Psoas muscle (tissue), 8 donors: ENCODE data around the gene PCBP3. TPM values are rescaled to one million over a fixed set of nuclear protein-coding genes. Genes with fewer than 3 reads are reported as not detected.

Source experiments
- ATAC-seq, 4 donors: fragments of 200-7000 bp; cut with Tn5 transposase; one replicate each; pipeline ENCODE4 v1.9.1; 2020; ENCODE audit warnings: moderate library complexity in 3 of 4, mild to moderate bottlenecking in 2 of 4
- DNase-seq, 2 donors: peaks; one replicate each; pipeline ENCODE4 v3.0.0-alpha.2; 2020
- H3K27ac ChIP-seq: fragments of 200-600 bp; one replicate; pipeline ENCODE4 v1.8.0; 2022
- H3K27me3 ChIP-seq, 3 donors: fragments of 200-600 bp in 1 of 3; one replicate each; pipeline versions ENCODE4 v1.6.1 to v1.8.0; 2013 to 2022; ENCODE audit warnings: low read length in 2 of 3, mild to moderate bottlenecking in 2 of 3, moderate library complexity in 1 of 3; ENCODE audit not compliant: insufficient read depth in 3 of 3
- H3K36me3 ChIP-seq, 2 donors: fragments of 200-600 bp in 1 of 2; one replicate each; pipeline versions ENCODE4 v1.6.1 to v1.8.0; 2013 to 2022; ENCODE audit warnings: low read depth in 1 of 2, mild to moderate bottlenecking in 1 of 2, moderate library complexity in 1 of 2; ENCODE audit not compliant: insufficient read depth in 1 of 2
- H3K4me1 ChIP-seq: fragments of 200-600 bp; one replicate; pipeline ENCODE4 v1.8.0; 2022
- H3K4me3 ChIP-seq: fragments of 200-600 bp; one replicate; pipeline ENCODE4 v1.8.0; 2022; ENCODE audit warnings: mild to moderate bottlenecking
- H3K9me3 ChIP-seq: fragments of 200-600 bp; one replicate; pipeline ENCODE4 v1.8.0; 2022
- CTCF ChIP-seq: fragments of 200-600 bp; IDR thresholded peaks from one replicate; pipeline ENCODE4 v1.8.0; 2022; ENCODE audit warnings: antibody characterized with exemption
- WGBS, 3 donors: extraction: QIAGEN DNeasy Blood & Tissue Kit; methylation state at CpG; one replicate each; pipeline versions ENCODE4 v1.1.6 to v1.1.7; 2013; 5-methylcytosine and 5-hydroxymethylcytosine counted together
- intact Hi-C, 2 donors: fragments of 100-400 bp; cut with DNase I; formaldehyde crosslinking; loops; one replicate each; pipeline versions ENCODE4 v1.11.0 to v1.14.2; 2022
- polyA plus RNA-seq, 3 donors: library from polyadenylated mRNA; stranded (reverse); fragments of 200-250 nt; gene quantifications; one replicate each; pipeline ENCODE4 v1.2.3, GENCODE V29; 2013
- total RNA-seq, 4 donors: library from RNA; stranded (reverse); fragmentation: NEBNext Ultra II Directional in 2 of 4; extraction: Animal tissue kit (Norgen Biotek cat#: 25700) in 2 of 4; gene quantifications; one replicate each; pipeline versions ENCODE4 v1.2.1 to v1.2.4, GENCODE V29; 2021 to 2023
- donor health status: healthy with polysubstance abuse.
- donor health status: DM: no; HTN: no; CAD: no; lungs with moderate emphysema.
- donor health status: Bipolar disorder and iron deficiency.
- donor health status: healthy.
- donor health status: DM: yes; HTN: yes; CAD: no.
- donor health status: DM: no; HTN: no; CAD: no.
- donor health status: DM: no; HTN: no; CAD: no.
- donor health status: DM: yes; HTN: yes; CAD: no.

Gene PCBP3
- total and polyA plus RNA-seq, 7 donors, result 0.10 to 0.91 (median 0.33) TPM; not detected in 1

GRCh38 chr21:45796003-45796402, 152.5 kb downstream of the PCBP3 start:
- intact Hi-C loops, result no loop called here
- no peaks in the 10 kb centered on the region for H3K9me3 ChIP-seq
- WGBS, 3 donors, result 48 to 51% (median 50%) methylated on average over 3 of the region's 3 CpGs
- TF ChIP-seq CTCF, result no peak
- peaks cover 0 to 23% (median 7%) of the 10 kb centered on the region in 3 donors for H3K27me3 ChIP-seq
- no peaks in the 10 kb centered on the region for H3K4me1 ChIP-seq
- no peak for ATAC-seq
- no peak for DNase-seq
- no peaks in the 10 kb centered on the region for H3K36me3 ChIP-seq
- H3K27ac ChIP-seq, result no peak overlapping the region
- H3K4me3 ChIP-seq, result no peak overlapping the region

GRCh38 chr21:45797338-45797737, 153.8 kb downstream of the PCBP3 start:
- intact Hi-C loops, result no loop called here
- Histone ChIP-seq H3K36me3 (no peaks in the 10 kb centered on the region), H3K27ac (no peak overlapping the region), H3K4me3 (no peak overlapping the region), H3K9me3 (no peaks in the 10 kb centered on the region), H3K27me3 (peaks cover 0 to 18% (median 9%) of the 10 kb centered on the region in 3 donors), H3K4me1 (no peaks in the 10 kb centered on the region)
- TF ChIP-seq CTCF, result no peak
- DNase-seq (no peak), ATAC-seq (no peak)
- WGBS, 3 donors, result 65 to 71% (median 67%) methylated on average over 8 of the region's 8 CpGs

GRCh38 chr21:45799765-45800338, 156.3 kb downstream of the PCBP3 start:
- 62 to 72% (median 64%) methylated on average over 9 of the region's 9 CpGs for WGBS, 3 donors
- H3K36me3 ChIP-seq, result no peaks in the 10 kb centered on the region
- TF ChIP-seq CTCF, result no peak
- intact Hi-C loops, result no loop called here
- H3K9me3 ChIP-seq, result no peaks in the 10 kb centered on the region
- DNase-seq, result no peak
- H3K4me3 ChIP-seq, result no peak overlapping the region
- no peaks in the 10 kb centered on the region for H3K4me1 ChIP-seq
- ATAC-seq, result no peak
- no peak overlapping the region for H3K27ac ChIP-seq
- peaks cover 0 to 20% (median 6%) of the 10 kb centered on the region in 3 donors for H3K27me3 ChIP-seq

GRCh38 chr21:45800339-45801080, 157.0 kb downstream of the PCBP3 start:
- no peak for TF ChIP-seq CTCF
- WGBS, 3 donors, result 73 to 80% (median 77%) methylated on average over 14 of the region's 14 CpGs
- no peaks in the 10 kb centered on the region for H3K36me3 ChIP-seq
- ATAC-seq (no peak), DNase-seq (no peak)
- H3K4me1 ChIP-seq, result no peaks in the 10 kb centered on the region
- no peaks in the 10 kb centered on the region for H3K9me3 ChIP-seq
- H3K4me3 ChIP-seq, result no peak overlapping the region
- no peak overlapping the region for H3K27ac ChIP-seq
- intact Hi-C loops, result no loop called here
- H3K27me3 ChIP-seq, result peaks cover 0 to 21% (median 7%) of the 10 kb centered on the region in 3 donors
